ENCODE data around the gene MAPK4.

DNA sequence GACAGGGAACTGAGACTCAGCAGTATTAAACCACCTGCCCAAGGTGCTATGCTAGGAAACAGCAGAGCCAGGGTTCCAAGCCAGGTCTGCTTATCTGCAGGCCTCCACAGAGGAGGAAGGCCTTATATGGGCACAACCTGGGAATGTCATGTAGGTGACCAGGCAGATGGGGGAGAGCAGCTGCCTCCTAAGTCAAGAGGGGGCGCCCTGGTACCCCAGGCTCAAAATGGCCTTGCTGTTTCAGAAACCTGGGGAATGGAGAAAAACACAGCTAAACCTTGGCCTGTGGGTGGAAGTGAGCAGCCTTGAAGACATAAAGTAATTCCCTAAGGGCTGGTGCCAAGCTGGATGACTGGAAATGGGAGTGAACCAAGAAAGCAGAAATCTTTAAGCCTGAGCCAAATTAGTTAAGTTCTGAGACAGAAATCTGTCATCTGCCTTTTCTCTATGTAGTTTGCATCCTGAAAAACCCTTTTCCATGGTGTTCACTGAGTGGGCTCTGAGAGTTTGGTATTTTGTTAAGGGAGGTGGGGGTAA lies 79.1 kb downstream of the MAPK4 start:
- no peak for TF ChIP-seq SPI1 (IDR thresholded peaks at IDR 0.05; ENCODE audit: borderline replicate concordance, low read depth)
- TF ChIP-seq, protein P1, sequence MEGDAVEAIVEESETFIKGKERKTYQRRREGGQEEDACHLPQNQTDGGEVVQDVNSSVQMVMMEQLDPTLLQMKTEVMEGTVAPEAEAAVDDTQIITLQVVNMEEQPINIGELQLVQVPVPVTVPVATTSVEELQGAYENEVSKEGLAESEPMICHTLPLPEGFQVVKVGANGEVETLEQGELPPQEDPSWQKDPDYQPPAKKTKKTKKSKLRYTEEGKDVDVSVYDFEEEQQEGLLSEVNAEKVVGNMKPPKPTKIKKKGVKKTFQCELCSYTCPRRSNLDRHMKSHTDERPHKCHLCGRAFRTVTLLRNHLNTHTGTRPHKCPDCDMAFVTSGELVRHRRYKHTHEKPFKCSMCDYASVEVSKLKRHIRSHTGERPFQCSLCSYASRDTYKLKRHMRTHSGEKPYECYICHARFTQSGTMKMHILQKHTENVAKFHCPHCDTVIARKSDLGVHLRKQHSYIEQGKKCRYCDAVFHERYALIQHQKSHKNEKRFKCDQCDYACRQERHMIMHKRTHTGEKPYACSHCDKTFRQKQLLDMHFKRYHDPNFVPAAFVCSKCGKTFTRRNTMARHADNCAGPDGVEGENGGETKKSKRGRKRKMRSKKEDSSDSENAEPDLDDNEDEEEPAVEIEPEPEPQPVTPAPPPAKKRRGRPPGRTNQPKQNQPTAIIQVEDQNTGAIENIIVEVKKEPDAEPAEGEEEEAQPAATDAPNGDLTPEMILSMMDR (IDR thresholded peaks at IDR 0.05; ENCODE audit: insufficient read depth, low read length), result no peak
- TF ChIP-seq POLR2AphosphoS5 (IDR thresholded peaks at IDR 0.05; ENCODE audit: low read depth), result no peak
